HG03108 (cell line): ENCODE data around the gene NFKB2.

Source experiments
- ATAC-seq: cut with Tn5 transposase; IDR thresholded peaks from one replicate; pipeline ENCODE4 v1.9.1; 2021; ENCODE audit warnings: moderate library complexity; ENCODE audit not compliant: unreplicated experiment

Gene NFKB2

GRCh38 chr10:102444851-102445250 lies 49.3 kb downstream of the NFKB2 start:
- ATAC-seq = no peak

GRCh38 chr10:102449321-102450123 lies 54.0 kb downstream of the NFKB2 start:
- ATAC-seq = peak; percentile 59

GRCh38 chr10:102450124-102450373 lies 54.5 kb downstream of the NFKB2 start:
- ATAC-seq = no peak

GRCh38 chr10:102450374-102451104 lies 55.0 kb downstream of the NFKB2 start:
- peak; percentile 70 for ATAC-seq

- ATAC-seq = no peak
Observed at GRCh38 chr10:102451105-102451969, 55.8 kb downstream of the NFKB2 start, which contains the start of gene C10orf95. Gene C10orf95 (minus strand): TSS chr10:102451543. CDS start chr10:102451093, 450 bp downstream.
